Heart left ventricle (tissue), 16 donors: ENCODE results near the gene PRKCB. TPM values are rescaled to one million over a fixed set of nuclear protein-coding genes. Genes with fewer than 3 reads are reported as not detected.

Source experiments
- ATAC-seq, 4 donors: fragments of 200-7000 bp; cut with Tn5 transposase; one replicate each; pipeline ENCODE4 v1.9.1; 2020 to 2022; ENCODE audit warnings: moderate library complexity in 4 of 4, mild to moderate bottlenecking in 3 of 4, moderate number of reproducible peaks in 1 of 4
- DNase-seq, 5 donors: peaks; one replicate each; pipeline ENCODE4 v3.0.0-alpha.2; 2020
- H3K27ac ChIP-seq, 12 donors: fragments of 200-600 bp; sonication (generic) in 4 of 12; one replicate each; pipeline versions ENCODE4 v1.5.0 to v1.8.0; 2016 to 2022; ENCODE audit warnings: mild to moderate bottlenecking in 2 of 12
- H3K27me3 ChIP-seq, 9 donors: fragments of 200-600 bp; sonication (generic) in 2 of 9; one replicate each; pipeline versions ENCODE4 v1.5.1 to v1.8.0; 2016 to 2022; ENCODE audit warnings: mild to moderate bottlenecking in 3 of 9
- H3K36me3 ChIP-seq, 9 donors: fragments of 200-600 bp; sonication (generic) in 2 of 9; one replicate each; pipeline versions ENCODE4 v1.5.0 to v1.8.0; 2018 to 2022; ENCODE audit warnings: mild to moderate bottlenecking in 2 of 9
- H3K4me1 ChIP-seq, 12 donors: fragments of 200-600 bp; sonication (generic) in 4 of 12; one replicate each; pipeline versions ENCODE4 v1.5.0 to v1.8.0; 2016 to 2022; ENCODE audit warnings: mild to moderate bottlenecking in 3 of 12
- H3K4me3 ChIP-seq, 12 donors: fragments of 200-600 bp; sonication (generic) in 4 of 12; one replicate each; pipeline versions ENCODE4 v1.5.0 to v1.8.0; 2017 to 2022; ENCODE audit warnings: mild to moderate bottlenecking in 9 of 12, moderate library complexity in 4 of 12
- H3K9me3 ChIP-seq, 12 donors: fragments of 200-600 bp; sonication (generic) in 4 of 12; one replicate each; pipeline versions ENCODE4 v1.5.0 to v1.8.0; 2016 to 2022; ENCODE audit warnings: mild to moderate bottlenecking in 1 of 12
- CTCF ChIP-seq, 12 donors: fragments of 200-600 bp; sonication (generic) in 4 of 12; IDR thresholded peaks; one replicate each; pipeline versions ENCODE4 v1.5.0 to v1.8.0; 2018 to 2022; ENCODE audit warnings: antibody characterized with exemption in 12 of 12, mild to moderate bottlenecking in 5 of 12
- POLR2A ChIP-seq, 2 donors: fragments of 450-650 bp; IDR thresholded peaks; one replicate each; pipeline ENCODE4 v1.6.1; 2017; ENCODE audit warnings: antibody characterized with exemption in 2 of 2, mild to moderate bottlenecking in 2 of 2, moderate library complexity in 2 of 2
- WGBS, 4 donors: extraction: QIAGEN DNeasy Blood & Tissue Kit in 2 of 4; methylation state at CpG; one replicate each; pipeline versions ENCODE4 v1.1.5 to v1.1.7; 2013 to 2018; 5-methylcytosine and 5-hydroxymethylcytosine counted together
- intact Hi-C, 10 donors: fragments of 100-400 bp; cut with DNase I; formaldehyde crosslinking; loops; one replicate each; pipeline versions ENCODE4 v1.11.1 to v1.14.2; 2022
- polyA plus RNA-seq, 2 donors: library from polyadenylated mRNA; stranded (reverse); fragments of 200-250 nt; gene quantifications; one replicate each; pipeline ENCODE4 v1.2.3, GENCODE V29; 2013
- total RNA-seq, 9 donors: library from RNA; depleted of rRNA in 2 of 9; stranded (reverse); fragments of >200 nt in 2 of 9; fragmentation: NEBNext Ultra II Directional in 3 of 9; extraction: Animal tissue kit (Norgen Biotek cat#: 25700) in 3 of 9; gene quantifications; one replicate each; pipeline versions ENCODE4 v1.1.0 to v1.2.4, GENCODE V29; 2016 to 2023
- donor health status: ischemic (EF 13 %, LVEDD 7.1; RV severe dilation, severe dysfunction).
- donor health status: healthy with polysubstance abuse.
- donor health status: DM: no; HTN: yes; CAD: no.
- donor health status: DM: no; HTN: no; CAD: no.
- donor health status: ischemic (EF 25% LVEDD 6.9; RV normal size, moderate dysfunction).
- donor health status: ischemic (EF 25% LVEDD 5.7; RV mildly dilated, moderate dysfunction).
- donor health status: healthy.
- donor health status: DM: yes; HTN: yes; CAD: no.
- donor health status: ischemic (EF 35%, LVEDD 5.7; RV mildly dilated, moderate dysfunction).
- donor health status: nonischemic (EF 11% LVEDD 7.7; RV severe dilation, severe dysfunction).
- donor health status: DM: yes; HTN: yes; CAD: no.
- donor health status: PGD.
- donor health status: ischemic (EF 29% LVEDD 5.4; RV normal size, mild dysfunction).
- donor health status: nonischemic (EF 23%, LVEDD 6.1; RV moderate dilation, normal function).

PRKCB gene
- total and polyA plus RNA-seq, 11 donors: 0.30 to 18.4 (median 1.7) TPM

DNA sequence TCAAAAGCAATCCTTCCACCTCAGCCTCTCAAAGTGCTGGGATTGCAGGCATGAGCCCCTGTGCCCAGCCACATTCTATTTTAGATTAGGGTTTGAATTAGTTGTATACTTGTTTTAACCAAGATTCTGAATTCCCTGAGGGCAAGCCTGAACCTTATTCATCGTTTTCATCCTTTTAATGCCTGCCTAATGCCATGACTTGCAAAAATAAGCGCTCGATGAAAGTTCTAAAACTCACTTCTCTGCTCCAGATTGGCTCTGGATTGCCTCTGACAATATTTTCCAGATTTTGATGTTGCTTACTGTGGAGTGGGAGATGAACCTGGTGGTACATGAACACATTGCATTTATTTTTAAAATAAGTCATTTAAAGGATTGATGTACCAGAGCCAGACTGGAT, 329.5 kb downstream of the PRKCB start:
- H3K27me3 ChIP-seq: peaks cover 0 to 5% (median 0%) of the 10 kb centered on the region in 9 donors
- no peak overlapping the region for H3K4me3 ChIP-seq
- H3K9me3 ChIP-seq: no peaks in the 10 kb centered on the region
- no peaks in the 10 kb centered on the region for H3K4me1 ChIP-seq
- intact Hi-C loops: no loop called here
- no peak overlapping the region for H3K27ac ChIP-seq
- ATAC-seq: no peak
- 81 to 91% (median 85%) methylated on average over 3 of the region's 3 CpGs for WGBS, 4 donors
- DNase-seq: no peak
- H3K36me3 ChIP-seq: no peaks in the 10 kb centered on the region
- TF ChIP-seq CTCF (IDR thresholded peaks at IDR 0.05) (no peak), POLR2A (IDR thresholded peaks at IDR 0.05) (no peak)

GRCh38 chr16:24166661-24167528, 331.1 kb downstream of the PRKCB start:
- no peak for ATAC-seq
- 69 to 78% (median 76%) methylated on average over 9 of the region's 9 CpGs for WGBS, 4 donors
- intact Hi-C loops: no loop called here
- peaks cover 0 to 12% (median 0%) of the 10 kb centered on the region in 9 donors for H3K27me3 ChIP-seq
- H3K4me1 ChIP-seq: no peaks in the 10 kb centered on the region
- TF ChIP-seq POLR2A (IDR thresholded peaks at IDR 0.05) (no peak), CTCF (IDR thresholded peaks at IDR 0.05) (no peak)
- no peak for DNase-seq
- H3K36me3 ChIP-seq: no peaks in the 10 kb centered on the region
- H3K9me3 ChIP-seq: no peaks in the 10 kb centered on the region
- no peak overlapping the region for H3K27ac ChIP-seq
- no peak overlapping the region for H3K4me3 ChIP-seq

DNA sequence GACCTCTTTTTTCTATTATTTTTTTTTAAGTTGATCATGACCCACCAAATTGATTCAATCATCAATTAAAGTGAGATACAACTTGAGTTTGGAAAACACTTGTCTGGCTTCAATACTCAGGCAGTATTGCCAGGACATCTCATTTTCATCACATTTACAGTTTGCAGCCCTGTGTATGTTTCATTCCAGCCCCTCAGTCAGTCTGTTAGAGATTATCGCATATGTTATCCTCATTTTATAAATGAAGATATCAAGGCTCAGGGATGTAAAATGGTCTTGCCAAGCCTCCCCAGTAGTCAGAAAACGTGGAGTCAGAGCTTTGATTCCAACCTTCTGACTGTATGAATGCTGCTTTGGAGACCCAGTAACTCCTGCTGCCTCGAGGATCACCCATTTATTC, 333.1 kb downstream of the PRKCB start:
- H3K27me3 ChIP-seq: peaks cover 0 to 12% (median 0%) of the 10 kb centered on the region in 9 donors
- no peak overlapping the region for H3K4me3 ChIP-seq
- H3K4me1 ChIP-seq: no peaks in the 10 kb centered on the region
- H3K27ac ChIP-seq: no peak overlapping the region
- no peak for ATAC-seq
- H3K9me3 ChIP-seq: no peaks in the 10 kb centered on the region
- H3K36me3 ChIP-seq: peaks cover 0 to 6% (median 0%) of the 10 kb centered on the region in 9 donors
- intact Hi-C loops: no loop called here
- 75 to 84% (median 77%) methylated on average over 3 of the region's 3 CpGs for WGBS, 4 donors
- TF ChIP-seq POLR2A (IDR thresholded peaks at IDR 0.05) (no peak), CTCF (IDR thresholded peaks at IDR 0.05) (no peak)
- no peak for DNase-seq

- WGBS, 4 donors: 87 to 94% (median 90%) methylated on average over 5 of the region's 5 CpGs
- Histone ChIP-seq H3K9me3 (no peaks in the 10 kb centered on the region), H3K4me3 (no peak overlapping the region), H3K27me3 (peaks cover 0 to 12% (median 0%) of the 10 kb centered on the region in 9 donors), H3K27ac (no peak overlapping the region), H3K36me3 (peaks cover 0 to 20% (median 0%) of the 10 kb centered on the region in 9 donors), H3K4me1 (no peaks in the 10 kb centered on the region)
- no peak for TF ChIP-seq POLR2A (IDR thresholded peaks at IDR 0.05)
- no peak for TF ChIP-seq CTCF (IDR thresholded peaks at IDR 0.05)
- intact Hi-C loops: loop anchor here in 1 of 10 donors (10.0 kb wide), 1 partner anchor 64 kb away; no protein-coding TSS in a partner anchor
- ATAC-seq (no peak), DNase-seq (no peak)
Observed at GRCh38 chr16:24170407-24170806, 334.6 kb downstream of the PRKCB start.
